GM10266 (cell line): ENCODE measurements around the gene SH3RF1.

Experiments used
- DNase-seq: peaks from one replicate; pipeline ENCODE4 v3.0.0; 2012; ENCODE audit errors: extremely low spot score
- TF ChIP-seq, protein P1 (sequence below): IDR thresholded peaks from 2 replicates; pipeline ENCODE4 v1.5.1; 2012; ENCODE audit warnings: mild to moderate bottlenecking, low read depth; ENCODE audit not compliant: control insufficient read depth, insufficient read depth; ENCODE audit errors: missing control alignments

Gene SH3RF1

DNA sequence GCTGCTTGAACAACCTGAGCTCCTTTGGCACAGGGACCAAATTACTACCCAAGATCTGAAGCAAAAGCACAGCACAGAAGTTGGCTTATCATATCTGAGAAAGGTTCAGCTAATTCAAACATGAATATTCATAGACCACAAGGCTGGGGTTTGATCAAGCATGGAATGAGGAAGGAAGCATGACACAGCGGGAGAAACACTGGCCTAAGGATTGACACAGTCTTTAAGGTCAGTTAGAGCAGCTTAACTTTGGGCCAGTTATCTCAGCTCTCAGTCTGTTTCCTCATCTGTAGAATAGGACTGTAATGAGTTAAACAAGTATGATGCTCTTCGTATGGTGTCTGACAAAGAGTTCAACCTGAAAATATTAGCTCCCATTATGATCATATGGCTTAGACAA is 172.2 kb downstream of the SH3RF1 start:
- DNase-seq, result peak; percentile 20
- TF ChIP-seq, protein P1, sequence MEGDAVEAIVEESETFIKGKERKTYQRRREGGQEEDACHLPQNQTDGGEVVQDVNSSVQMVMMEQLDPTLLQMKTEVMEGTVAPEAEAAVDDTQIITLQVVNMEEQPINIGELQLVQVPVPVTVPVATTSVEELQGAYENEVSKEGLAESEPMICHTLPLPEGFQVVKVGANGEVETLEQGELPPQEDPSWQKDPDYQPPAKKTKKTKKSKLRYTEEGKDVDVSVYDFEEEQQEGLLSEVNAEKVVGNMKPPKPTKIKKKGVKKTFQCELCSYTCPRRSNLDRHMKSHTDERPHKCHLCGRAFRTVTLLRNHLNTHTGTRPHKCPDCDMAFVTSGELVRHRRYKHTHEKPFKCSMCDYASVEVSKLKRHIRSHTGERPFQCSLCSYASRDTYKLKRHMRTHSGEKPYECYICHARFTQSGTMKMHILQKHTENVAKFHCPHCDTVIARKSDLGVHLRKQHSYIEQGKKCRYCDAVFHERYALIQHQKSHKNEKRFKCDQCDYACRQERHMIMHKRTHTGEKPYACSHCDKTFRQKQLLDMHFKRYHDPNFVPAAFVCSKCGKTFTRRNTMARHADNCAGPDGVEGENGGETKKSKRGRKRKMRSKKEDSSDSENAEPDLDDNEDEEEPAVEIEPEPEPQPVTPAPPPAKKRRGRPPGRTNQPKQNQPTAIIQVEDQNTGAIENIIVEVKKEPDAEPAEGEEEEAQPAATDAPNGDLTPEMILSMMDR, result no peak

DNA sequence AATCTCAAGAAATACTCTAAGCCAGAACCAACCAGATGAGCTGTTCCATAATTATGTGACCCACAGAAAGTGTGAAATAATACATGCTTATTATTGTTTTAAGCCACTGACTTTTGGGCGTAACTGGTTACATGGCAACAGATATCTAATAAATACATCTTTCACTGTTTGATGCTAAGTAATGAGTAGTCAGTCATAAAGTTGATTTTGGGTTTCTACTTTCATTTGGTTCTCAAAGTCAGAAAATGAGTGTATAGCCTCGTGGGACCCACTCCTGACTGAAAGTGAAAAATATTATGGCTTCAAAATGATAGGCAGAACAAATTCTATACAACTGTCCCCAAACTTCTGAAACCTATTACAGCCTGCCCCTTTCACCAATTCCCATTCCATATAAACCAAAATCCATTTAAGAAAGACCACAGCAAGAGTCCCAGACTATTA is 172.7 kb downstream of the SH3RF1 start:
- TF ChIP-seq, protein P1, result no peak
- peak; percentile 36 for DNase-seq

DNA sequence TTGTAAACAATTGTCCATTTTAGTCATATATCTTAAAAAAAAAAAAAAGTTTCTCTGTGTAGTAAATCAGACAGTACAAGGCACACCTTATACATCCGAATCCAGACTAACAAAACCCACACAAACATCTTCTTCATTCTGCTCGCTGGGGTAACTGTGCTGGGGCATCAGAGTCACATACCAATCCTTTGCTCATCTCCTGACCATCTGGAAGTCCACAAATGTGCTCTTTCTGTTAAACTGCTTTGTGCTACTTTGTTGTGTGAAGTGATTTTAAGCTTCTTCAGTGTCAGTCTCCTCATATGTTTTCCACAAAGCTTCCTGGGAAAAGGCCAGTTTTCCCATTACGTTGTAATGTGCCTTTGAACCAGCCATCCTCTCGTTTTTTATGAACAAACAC is 174.5 kb downstream of the SH3RF1 start:
- DNase-seq, result no peak
- TF ChIP-seq, protein P1, result no peak

DNA sequence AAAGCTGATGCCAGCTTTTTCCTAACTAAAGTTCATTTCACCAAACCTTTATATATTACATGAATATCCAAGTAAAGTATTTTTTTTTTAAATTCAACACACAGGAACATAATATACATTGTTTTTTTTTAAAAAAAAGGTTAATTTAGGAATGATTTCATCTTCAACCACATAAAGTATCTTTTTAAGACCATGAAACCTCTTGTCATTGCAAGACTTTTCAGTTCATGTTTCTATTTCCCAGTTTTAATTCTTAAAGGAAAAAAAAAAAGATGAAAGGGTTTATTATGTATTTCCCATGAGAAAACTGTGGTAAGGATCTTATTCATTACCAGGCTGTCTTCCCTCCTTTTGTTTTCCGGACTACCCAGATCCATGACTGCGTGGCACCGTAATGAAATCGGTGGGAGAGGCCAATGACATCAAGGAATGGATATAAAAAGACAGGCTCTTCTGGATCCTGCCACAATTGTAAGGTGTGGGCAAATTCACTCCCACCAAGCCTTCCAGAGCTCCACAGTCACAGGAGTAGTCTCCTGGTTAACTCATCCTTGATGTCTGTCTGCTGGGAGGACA is 176.0 kb downstream of the SH3RF1 start:
- TF ChIP-seq, protein P1, result no peak
- no peak for DNase-seq

DNA sequence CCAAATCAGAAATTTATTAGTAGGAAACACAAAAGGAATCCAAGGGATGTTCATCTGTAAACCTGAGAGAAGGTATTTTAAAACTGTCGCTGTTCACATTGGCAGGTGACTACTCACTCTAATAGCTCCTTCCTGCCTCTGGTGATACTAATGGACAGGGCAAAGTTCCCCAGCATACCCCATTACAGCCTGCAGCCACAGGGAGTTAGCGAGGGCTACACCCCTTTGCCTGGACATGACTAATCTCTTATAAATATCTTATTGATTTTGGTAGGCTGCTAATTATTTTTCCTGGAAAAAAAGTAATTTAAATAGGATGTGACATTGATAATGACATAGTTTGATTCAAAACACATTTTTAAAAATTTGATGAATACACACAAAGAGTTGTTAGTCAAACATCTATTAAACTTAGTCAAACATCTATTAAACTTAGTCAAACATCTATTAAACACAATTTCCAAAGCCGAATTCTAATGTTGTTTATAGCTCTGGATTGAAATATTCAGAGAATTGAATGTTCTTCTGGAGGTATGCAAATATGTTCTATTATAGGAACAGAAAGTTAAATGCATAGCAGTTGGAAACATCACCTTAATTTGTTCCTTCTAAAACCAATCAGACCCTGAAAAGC is 177.8 kb downstream of the SH3RF1 start:
- no peak for DNase-seq
- TF ChIP-seq, protein P1, result no peak

DNA sequence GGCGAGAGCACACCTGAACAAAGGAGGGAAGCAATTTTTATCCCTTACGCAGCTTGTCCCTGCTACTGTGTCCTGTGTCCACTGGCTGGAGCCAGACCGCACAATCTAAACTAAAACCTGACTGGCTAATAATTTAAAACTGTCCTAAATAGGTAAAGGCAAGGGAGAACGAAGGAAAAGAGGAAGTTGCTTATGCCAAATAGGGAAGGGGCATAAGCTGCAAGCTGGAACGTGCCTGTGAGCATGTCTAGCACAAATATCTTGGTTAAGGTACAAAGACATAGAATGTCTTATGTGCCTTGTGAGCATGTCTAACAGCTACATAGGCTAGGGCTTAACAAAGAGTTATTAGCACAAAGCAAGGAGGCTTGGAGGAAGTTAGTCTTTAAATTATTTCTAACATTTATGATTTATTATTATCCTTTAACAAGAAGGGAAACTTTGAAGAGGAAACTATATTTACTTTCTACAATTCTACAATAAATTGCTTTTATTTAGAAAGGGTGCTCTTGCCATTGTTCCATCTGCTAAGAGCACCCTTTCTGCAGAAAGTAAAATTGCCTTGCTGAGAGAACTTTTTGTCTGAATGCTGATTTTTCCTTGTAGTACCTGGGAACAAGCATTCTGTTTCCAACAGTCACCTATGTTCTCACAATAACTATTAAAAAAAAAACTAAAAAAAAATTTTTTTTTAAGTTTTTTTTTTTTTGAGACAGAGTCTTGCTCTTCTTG is 180.1 kb downstream of the SH3RF1 start:
- no peak for DNase-seq
- TF ChIP-seq, protein P1, result no peak

DNA sequence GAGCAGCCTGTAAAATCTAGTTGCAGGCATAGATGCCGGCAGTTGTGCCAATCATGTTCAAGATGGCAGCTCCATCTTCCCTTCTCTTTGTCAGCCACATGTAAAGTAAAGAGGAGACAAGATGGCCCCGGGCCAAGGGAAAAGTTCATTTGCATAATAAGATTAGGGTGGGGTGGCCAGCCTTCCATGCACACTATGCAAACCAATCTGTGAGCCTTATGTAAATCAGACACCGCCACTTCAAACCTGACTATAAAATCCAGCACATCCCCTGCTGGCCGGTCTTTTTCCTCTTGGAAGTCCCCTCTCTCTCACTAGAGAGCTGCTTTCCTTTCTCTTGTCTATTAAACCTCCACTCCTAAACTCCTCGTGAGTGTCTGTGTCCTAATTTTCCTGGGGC is 181.8 kb downstream of the SH3RF1 start:
- TF ChIP-seq, protein P1, result no peak
- no peak for DNase-seq
